NCI-H2227 (cell line): ENCODE data around the gene MEI1.
A peak's percentile ranks its signal among the peaks of the same experiment; 100 is the strongest.
"Not testable (repeated sequence)": the region's sequence is repeated elsewhere in the genome, so short reads cannot be mapped to it uniquely, and the experiment has no call there.

ENCODE experiments used
- DNase-seq: peaks from one replicate; lab custom pipeline; 2025; ENCODE audit not compliant: unreplicated experiment; lab: John Stamatoyannopoulos, UW

The MEI1 gene

GRCh38 chr22:41681616-41682015, 17.7 kb upstream of the MEI1 start:
- peak; percentile 43 for DNase-seq

GRCh38 chr22:41682033-41682807, 17.1 kb upstream of the MEI1 start:
- peak; percentile 92 for DNase-seq

GRCh38 chr22:41683052-41683451, 16.3 kb upstream of the MEI1 start:
- DNase-seq = no peak

GRCh38 chr22:41683616-41684015, 15.7 kb upstream of the MEI1 start:
- no peak for DNase-seq

GRCh38 chr22:41684194-41684593, 15.1 kb upstream of the MEI1 start:
- no peak for DNase-seq

- DNase-seq = not testable (repeated sequence)
Observed at GRCh38 chr22:41686890-41687289, 12.4 kb upstream of the MEI1 start.

- no peak for DNase-seq
Observed at GRCh38 chr22:41687901-41688364, 11.4 kb upstream of the MEI1 start.

GRCh38 chr22:41688365-41689211, 10.7 kb upstream of the MEI1 start, which contains the start of gene SNU13:
SNU13 (minus strand) TSS chr22:41688867; CDS start chr22:41688796, 71 bp downstream.
- DNase-seq = peak; percentile 93

- no peak for DNase-seq
Observed at GRCh38 chr22:41690476-41690875, 8.8 kb upstream of the MEI1 start.

- DNase-seq = no peak
Observed at GRCh38 chr22:41695211-41695610, 4.1 kb upstream of the MEI1 start.

- no peak for DNase-seq
Observed at GRCh38 chr22:41696703-41697102, 2.6 kb upstream of the MEI1 start.

- peak; percentile 87 for DNase-seq
Observed at GRCh38 chr22:41697126-41697775, 2.1 kb upstream of the MEI1 start.

- DNase-seq = no peak
Observed at GRCh38 chr22:41700108-41700364, 733 bp downstream of the MEI1 start.

- DNase-seq = no peak
Observed at GRCh38 chr22:41702763-41703162, 3.5 kb downstream of the MEI1 start.

GRCh38 chr22:41709341-41709740, 10.0 kb downstream of the MEI1 start:
- no peak for DNase-seq

- DNase-seq = no peak
Observed at GRCh38 chr22:41713004-41713403, 13.7 kb downstream of the MEI1 start.

- no peak for DNase-seq
Observed at GRCh38 chr22:41722496-41722895, 23.2 kb downstream of the MEI1 start.

- no peak for DNase-seq
Observed at GRCh38 chr22:41725510-41726110, 26.3 kb downstream of the MEI1 start.

GRCh38 chr22:41731609-41732008, 32.3 kb downstream of the MEI1 start:
- no peak for DNase-seq

- no peak for DNase-seq
Observed at GRCh38 chr22:41732096-41732772, 32.9 kb downstream of the MEI1 start.

- DNase-seq = not testable (repeated sequence)
Observed at GRCh38 chr22:41733241-41733640, 33.9 kb downstream of the MEI1 start.
